Stimulated activated CD8-positive, alpha-beta memory T cell treated with anti-CD3 and anti-CD28 coated beads, Interleukin-12 subunit alpha, Interleukin-12 subunit beta, amount 100 ng/mL, for 24 hours (primary cell): ENCODE data around the gene RBFOX1.

ENCODE experiments used
- DNase-seq: peaks from one replicate; pipeline ENCODE4 v3.0.0-alpha.2; 2020; ENCODE audit errors: extremely low read depth

Gene RBFOX1

DNA sequence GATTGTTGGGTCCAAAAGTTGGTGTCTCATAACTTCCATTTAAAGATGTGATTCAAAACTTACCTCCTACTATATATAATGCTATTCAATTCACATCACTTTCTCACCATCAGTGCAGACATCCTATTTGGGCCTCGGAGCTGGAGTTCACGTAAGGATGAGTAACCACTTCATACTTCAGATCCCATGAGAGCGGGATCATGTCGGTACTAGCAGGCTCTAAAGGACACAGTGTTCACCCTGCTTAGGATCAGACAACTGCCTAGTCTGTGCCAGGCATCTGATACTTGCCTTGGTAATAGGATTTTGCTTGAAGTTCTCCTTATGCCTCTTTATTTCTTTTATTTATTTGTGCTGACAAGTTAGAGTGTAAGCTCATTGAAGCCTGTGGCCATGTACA is 39.5 kb downstream of the RBFOX1 start:
- no peak for DNase-seq

DNA sequence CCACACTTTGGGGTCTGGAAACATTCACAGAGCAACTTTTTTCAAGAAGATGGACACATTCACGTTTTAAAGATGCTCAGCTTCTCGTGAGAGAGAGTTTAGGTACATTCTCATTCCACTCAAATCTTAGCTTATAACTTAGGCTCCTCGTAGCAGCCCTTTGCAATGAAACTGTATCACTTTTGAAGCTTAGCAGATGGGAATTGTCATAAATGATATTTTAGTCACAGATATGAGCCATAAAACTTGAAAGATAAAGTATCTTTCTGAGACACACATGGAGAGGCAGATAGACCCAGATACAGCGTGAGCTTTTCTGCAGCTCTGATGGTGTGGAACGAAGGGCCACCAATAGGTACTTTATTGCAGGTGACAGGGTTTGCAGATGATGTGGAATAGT is 41.1 kb downstream of the RBFOX1 start:
- DNase-seq = no peak

DNA sequence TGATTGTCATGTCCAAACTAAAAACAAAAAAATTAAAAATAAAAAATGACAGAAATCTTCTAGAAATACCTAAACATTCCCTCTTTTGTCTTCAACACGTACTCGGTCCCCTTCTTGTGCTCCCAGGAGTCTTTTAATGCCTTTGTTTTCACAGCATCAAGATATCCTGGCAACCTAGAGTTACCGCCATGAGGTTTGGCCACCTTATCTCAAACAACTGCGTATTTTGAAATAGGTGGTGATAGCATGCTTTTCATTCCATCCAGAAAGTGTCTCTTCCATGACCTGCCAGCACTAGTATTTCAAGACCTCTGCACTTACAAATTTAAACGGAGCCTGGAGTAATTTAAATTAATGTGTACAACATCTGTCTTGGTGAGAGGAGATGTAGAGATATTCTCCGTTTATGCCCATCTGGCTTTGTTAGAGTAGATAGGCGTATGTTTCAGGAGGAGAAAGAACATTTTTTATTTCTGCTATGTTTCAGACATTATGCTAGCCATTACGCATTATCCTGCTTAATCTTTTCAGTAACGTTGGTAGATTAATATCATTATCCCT is 42.0 kb downstream of the RBFOX1 start:
- DNase-seq = no peak

DNA sequence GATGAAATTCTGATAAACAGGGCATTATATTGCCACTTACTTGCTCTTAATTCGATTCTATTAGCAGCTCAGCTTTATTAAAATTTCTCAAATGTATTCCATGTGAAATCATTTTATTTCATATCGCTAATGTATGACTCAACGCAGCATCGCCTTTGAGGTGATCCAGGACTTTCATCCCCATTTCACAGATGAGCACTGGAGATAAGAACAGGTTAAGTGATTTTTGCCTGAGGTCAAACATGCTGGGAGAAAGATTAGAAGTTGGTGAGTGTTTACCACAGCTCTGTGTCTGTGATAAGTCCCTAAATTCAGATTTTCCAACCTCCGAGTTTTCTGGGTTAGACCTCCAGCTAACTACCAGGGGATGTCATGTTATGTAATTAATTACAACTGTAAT is 43.6 kb downstream of the RBFOX1 start:
- no peak for DNase-seq

DNA sequence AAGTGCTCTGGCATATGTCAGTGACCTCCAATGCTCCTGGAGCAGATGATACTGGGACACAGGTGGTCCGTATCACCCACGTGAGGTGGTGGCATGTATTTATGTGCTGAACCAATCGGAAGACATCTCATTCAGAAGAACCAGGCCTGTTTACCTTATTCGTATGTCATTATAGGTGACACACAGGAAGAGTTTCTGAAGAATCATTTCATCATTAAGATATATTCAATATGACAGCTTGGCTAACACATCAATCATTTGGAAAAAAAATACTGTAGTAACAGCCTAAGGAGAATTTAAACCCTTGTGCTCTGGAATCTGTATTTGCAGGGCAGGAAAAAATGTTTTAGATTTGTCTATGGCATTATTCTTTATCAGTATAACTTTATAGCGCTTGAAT is 44.6 kb downstream of the RBFOX1 start:
- no peak for DNase-seq

DNA sequence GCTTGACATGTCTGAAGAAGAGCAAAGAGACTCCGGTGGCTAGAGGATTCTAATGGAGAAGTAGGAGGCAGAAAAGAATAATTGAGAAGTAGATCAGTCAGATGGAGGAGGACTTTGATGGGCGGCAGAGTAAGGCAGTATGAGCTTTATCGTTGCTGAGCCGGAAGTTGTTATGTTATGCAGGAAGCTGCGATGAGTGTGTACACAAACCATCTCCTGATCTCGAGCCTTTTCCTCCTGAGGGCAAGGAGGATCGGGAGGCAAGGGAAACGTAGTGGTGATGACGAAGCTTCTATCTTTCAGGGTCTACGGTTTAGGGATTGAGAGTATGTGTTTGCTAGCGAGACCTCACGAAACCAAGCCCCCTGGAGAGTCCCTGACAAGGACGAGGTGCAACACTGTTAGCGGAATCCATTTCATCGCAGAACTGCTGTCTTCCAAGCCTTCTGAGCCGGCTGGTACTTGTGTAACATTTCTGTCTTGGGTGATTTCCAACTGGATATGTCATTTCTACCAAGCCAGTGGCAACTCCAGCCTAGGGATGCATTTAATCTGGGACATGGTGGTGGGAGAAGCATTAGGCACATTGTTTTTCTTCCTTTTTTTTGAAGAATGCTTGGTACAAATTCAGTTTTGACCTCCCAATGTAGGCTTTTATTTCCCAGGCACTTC is 45.5 kb downstream of the RBFOX1 start:
- no peak for DNase-seq

DNA sequence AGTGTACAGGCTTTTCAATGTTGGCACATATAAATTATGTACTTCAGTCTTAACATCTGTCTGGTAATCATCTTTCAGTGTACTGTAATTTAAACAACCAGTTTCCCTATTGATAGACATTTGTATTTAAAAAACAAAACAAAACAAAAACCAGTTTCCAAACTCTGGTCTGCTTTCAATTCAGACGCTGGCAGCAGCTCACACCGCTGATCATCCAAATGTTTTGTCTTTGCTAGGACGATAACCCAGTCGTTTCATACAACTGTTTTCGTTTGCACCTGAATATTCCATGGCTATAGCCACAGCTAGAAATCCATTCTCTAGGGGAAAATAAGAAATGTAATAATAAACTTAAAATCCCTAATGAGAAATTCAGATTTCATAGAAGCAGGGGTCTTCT is 47.8 kb downstream of the RBFOX1 start:
- no peak for DNase-seq

DNA sequence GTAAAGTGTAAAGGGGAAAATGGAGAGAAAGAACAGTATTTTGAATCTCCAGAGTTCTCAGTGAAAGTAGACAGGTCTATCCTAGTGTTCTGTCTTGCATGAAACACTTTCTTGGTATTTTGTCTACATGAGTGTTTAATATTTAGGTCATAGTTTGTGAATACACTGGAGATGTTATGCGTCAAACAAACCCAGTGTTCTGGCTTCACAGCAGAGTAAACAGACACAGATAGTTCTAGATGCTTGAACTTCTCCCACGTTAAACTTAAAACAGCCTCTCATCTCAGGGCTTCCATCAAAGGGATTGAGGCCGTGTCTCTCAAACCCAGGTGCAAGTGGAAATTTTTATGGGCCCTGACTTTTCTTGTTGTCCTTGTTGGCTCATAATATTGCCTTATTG is 48.3 kb downstream of the RBFOX1 start:
- no peak for DNase-seq

DNA sequence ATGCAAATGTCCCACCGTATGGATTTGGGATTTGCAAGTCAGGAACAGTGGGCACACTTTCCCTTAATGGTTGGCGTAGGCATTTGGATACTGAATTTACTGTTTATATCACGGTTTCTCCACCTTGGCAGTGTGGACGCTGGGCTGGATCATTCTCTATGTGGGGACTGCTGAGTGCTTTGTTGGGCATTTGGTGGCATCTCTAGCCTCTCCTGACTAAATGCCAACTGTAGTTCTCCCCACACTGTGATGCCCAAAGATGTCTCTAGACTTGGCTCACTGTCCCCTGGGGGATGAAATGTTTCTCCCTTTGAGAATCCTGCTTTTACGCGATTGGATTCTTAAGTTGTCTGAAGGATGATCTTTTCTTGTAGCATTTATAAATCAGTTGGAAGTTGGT is 49.0 kb downstream of the RBFOX1 start:
- no peak for DNase-seq

DNA sequence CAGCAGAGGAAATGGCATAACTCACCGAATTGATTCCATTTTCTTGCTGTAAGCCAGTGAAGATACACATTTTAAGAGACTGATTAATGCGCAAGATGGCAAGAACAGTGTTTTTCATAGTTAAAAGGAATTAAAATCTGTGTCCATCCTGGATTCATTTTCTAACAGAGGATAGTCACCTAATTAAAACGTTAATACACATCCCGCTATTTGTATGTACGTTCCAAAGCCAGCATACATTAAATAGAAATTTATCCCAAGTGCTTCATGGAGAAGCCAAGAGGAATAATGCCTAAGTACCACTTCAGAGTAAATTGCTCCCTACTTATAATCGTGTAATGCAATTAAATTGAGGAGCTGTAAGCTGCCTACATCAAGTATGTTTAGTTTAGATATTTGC is 49.9 kb downstream of the RBFOX1 start:
- no peak for DNase-seq

DNA sequence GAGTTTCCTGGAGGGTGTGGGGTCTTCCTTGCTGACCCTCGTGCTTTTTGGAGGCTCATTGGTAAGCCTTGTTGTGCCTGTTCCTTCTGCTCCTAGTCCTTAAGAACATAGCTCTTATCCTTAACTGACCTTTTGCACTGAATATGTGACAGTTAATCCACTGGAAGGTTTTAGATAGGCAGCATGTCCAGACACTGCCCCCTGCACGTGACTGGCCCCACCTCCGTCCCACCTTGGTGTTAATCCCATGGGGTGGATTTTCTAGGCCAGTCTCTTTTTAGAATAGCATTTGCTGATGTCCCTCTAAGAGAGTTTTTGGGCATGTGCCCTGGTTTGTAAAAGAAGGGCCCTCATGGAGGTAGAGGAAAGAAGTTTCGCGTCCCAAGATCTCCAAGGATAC is 58.3 kb downstream of the RBFOX1 start:
- DNase-seq = no peak

DNA sequence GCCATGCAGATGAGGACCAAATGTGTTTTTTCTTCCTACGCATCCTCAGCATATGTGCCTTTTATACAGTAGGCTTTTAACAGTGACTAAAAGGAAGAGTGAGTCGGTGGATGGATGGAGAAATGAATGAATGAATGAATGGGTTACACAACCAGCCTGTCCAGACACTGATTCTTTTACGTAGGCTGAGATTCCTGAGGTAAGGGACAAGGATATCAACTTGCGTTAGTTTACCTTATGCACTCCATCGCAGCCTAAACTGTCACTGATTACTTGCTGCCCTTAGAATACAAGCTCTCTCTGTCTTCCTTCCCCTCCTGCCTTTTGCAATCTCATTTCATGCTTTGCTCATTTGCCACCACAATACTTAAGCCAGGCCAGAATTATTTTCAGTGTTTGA is 59.0 kb downstream of the RBFOX1 start:
- DNase-seq = no peak

DNA sequence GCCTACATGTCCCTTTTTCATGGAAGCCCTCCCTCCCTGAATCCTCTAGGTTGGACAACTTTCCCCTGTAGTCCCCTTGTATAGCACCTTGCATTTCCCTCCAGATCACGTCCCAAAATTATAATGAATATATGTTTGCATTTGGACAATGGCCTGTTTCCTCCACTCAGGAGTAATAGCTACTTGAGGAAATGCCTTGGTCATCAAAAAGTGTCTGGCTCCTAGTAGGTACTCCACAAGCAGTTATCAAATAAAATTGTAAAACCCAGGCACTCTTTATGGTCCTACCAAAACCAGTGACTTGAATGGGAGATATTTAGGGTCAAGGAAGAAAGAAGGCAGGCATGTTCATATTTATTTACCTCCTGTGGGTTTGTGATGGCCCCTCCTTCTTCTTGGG is 59.6 kb downstream of the RBFOX1 start:
- DNase-seq = no peak

DNA sequence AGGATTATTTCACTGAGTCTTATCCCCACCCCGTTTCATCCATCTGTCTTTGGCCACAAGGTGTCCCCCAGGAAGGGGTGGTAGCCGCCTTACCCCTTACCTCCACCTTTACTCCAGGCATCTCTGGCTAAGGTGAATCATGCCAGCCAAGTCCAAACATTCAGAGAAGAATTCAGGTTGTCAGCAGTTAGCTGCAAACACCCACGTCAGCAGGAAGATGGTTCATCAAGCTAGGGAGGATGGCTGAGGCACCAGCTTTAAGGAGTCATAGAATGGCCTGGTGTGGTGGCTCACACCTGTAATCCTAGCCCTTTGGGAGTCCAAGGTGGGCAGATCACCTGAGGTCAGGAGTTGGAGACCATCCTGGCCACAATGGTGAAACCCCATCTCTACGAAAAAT is 61.0 kb downstream of the RBFOX1 start:
- DNase-seq = no peak

DNA sequence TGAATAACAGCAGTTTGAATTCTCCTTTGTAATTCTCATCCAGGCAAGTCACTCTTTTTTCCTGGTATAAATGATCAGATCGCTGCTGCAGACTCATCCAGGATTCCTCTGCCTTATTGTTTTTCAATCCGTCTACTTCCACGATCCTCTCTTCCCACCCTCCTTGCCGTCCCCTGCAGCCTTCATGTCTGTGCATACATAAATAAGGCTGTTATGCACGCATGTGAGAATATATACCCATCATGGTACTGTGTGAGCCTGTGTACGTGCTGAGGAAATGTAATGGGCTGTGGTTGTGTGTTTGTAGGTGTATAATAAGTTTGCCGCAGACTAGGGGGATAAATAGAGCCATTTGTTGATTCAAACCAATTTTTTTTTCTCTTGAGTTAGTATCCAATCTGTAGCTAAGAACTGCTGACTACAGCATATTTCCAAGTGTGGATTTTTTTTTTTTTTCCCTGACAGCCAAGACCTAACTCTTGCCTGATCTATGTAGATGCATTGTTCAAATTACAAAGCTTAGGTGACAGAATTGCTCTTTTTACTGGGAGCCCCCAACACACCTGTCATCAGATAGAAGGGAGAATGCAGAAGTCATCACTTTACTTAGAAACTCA is 62.2 kb downstream of the RBFOX1 start:
- no peak for DNase-seq

DNA sequence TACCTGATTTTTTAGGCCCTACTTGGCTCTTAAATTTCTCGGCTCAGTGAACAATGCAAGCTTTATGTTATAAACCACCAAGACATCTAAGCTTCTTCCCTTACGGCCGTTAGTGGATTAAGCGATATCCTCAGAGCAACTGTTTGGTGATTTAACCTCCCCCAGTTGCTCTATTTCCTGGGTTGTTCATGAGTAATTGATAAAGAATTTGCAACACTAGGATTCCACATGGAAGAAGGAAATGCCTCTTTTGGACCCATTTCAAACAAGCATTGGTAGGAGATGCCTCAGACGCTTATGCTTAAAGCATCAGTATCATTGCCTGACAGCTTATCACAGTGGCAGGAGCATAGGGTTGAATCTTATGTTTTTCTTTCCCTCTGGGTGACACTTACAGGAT is 65.3 kb downstream of the RBFOX1 start:
- no peak for DNase-seq

DNA sequence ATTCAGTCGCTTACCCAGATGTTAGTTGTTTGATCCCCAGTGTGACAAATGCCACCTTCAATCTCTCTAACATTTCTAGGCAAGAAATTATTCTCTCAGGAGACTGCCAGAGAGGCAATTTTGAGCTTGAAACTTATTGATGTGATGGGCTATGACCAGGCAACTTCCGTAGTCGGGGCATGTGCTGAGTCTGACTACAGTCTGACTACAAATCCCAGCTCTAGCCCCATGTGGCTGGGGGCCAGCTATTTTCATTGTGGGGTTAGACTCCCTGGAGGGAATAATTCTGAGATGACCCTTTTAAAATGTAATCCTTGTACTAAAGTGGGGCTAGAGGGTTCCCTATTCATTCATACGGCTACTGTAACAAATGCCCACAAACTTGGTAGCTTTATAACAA is 65.9 kb downstream of the RBFOX1 start:
- no peak for DNase-seq

DNA sequence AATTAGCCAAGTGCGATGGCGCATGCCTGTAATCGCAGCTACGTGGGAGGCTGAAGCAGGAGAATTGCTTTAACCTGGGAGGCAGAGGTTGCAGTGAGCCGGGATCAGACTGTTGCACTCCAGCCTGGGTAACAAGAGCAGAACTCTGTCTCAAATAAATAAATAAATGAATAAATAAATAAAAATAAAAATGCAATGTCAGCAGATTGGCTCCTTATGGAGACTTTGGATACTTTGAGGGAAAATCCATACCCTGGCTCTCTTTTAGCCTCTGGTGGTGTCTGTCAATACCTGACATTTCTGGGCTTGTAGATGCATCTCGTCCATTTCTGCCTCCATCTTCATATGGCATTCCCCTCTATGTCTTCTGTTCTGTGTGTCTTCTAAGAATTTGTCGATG is 66.7 kb downstream of the RBFOX1 start:
- no peak for DNase-seq

DNA sequence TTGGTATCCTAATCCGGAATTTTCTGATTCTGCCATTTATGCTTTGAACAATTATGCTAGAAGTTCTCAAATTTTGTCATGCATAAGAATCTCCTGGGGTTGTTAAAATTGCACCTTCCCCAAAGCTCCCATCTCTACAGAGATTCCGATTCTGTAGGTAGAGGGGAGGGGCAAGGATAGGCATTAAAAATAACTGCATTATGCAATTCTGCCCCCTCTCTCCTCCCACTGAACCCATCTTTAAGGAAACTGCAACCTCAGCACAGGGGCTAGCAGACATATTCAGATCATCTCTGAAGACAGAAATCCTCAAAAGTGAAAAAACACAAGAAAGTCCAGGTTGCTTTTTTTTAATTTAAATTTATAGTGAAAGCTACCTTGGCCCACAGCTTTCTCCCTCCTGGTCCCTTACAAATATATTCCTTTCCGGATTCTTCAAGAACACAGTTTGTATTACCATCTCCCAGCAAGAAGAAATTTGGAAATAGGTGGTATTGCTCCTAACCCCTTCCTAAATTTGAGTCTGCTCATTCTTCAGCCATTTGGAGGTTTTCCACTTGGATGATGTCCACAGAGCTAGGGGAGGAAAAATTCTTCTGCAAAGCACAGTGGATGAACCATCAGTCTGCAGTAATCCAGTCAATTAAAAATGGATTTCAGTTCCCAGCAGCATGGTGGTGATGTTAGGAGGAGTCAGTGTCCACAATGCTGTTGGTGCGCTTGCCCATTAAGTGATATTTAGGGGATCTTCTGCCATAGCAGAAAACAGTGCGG is 67.7 kb downstream of the RBFOX1 start:
- DNase-seq = no peak

DNA sequence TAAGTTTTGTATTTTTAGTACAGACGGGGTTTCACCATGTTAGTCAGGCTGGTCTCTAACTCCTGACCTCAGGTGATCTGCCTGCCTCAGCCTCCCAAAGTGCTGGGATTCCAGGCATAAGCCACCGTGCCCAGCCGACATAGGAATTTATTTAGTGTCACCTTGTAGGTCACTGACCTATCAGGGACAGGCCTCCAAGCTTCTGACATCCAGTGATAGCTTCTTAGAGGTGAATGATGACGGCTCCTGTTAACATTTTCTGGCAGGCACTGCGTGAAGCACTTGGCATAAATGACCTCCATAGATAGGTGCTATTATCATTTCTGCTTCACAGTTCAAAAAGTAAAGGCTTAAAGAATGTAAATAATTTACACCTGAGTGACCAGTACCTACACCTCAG is 71.6 kb downstream of the RBFOX1 start:
- no peak for DNase-seq

DNA sequence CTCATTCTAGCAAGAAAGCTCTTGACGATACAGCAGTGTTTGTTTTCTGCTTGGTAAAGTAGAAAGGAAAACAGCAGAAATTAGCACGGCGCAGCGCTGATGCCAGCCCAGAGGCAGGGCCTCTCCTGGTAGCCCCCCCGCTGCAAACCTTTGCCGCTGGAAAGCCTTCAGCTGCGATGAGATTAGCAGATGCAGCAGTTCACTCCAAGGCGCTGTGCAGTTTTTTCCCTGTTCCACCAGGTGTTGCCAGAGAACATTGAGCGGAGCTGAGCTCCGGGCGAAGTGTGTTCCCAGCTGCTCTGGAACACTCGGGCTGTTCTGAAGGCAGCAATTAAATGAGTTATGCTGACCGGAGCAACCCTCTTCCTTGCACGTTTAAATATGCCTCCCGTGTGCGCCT is 72.5 kb downstream of the RBFOX1 start:
- no peak for DNase-seq

DNA sequence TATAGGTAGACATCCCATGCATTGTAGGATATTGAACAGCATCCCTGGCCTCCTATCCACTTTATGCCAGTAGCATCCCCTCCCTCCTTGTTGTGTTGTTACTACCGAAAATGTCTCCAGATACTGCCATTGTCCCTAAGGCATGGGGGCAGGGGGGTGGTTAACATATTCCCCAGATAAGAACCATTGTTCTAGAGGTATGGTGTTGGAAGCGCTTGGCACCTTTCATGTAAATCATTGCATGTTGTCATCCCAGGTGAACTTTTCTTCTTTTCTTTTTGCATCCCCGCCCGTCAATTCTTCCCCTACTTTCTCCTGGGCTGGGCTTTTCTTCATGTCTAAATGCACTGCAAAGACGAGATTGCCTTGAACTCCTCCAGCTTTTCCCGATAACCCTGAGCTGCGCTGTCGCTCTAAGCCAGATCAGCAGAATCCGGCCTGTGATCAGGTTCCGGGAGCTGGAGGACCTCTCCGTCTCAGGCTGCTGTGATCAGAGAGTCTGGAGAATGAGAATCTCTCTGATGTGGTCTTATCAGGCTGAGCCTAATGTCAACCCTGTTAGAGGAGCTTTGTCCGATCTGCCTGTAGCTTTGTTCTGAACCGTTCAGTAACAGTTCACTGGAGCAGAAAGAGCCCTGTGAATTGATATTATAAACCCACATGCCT is 76.2 kb downstream of the RBFOX1 start:
- no peak for DNase-seq
